ENCODE measurements around the gene MRPL19.
A peak's percentile ranks its signal among the peaks of the same experiment; 100 is the strongest.
"Not testable (repeated sequence)": the region's sequence is repeated elsewhere in the genome, so short reads cannot be mapped to it uniquely, and the experiment has no call there.

The MRPL19 gene

DNA sequence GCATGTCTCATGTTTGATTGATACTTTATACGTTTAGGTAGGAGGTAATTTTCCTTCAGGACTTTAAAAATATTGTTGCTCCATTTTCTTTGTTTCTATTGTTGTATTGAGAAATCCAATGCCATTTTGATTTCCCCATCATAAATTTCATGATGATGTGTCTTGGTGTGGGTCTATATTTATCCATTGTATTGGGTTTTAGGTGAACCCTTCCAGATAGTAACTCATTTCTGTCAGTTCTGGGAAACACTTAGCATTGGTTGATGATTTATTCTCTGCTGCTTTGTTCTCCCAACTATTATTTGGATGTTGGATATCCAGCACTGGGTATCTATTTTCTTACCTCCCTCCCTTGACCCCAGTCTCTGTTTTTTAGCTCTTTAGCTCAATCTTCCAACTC lies 10.0 kb downstream of the MRPL19 start:
- Histone ChIP-seq H3K4me3 (no peak overlapping the region), H3K4me2 (no peak overlapping the region), H3K36me3 (peaks cover 93% of the 10 kb centered on the region), H3K27me3 (no peaks in the 10 kb centered on the region), H3K9me3 (peaks cover 18% of the 10 kb centered on the region), H4K20me1 (0 out of 2 replicates have a peak, but pooled peaks cover 5% of the 10 kb centered on the region), H3K9ac (no peak overlapping the region), H3K27ac (no peak overlapping the region), H3K4me1 (no peaks in the 10 kb centered on the region)
- TF ChIP-seq Cebpa-rat (IDR thresholded peaks at IDR 0.05): no peak

DNA sequence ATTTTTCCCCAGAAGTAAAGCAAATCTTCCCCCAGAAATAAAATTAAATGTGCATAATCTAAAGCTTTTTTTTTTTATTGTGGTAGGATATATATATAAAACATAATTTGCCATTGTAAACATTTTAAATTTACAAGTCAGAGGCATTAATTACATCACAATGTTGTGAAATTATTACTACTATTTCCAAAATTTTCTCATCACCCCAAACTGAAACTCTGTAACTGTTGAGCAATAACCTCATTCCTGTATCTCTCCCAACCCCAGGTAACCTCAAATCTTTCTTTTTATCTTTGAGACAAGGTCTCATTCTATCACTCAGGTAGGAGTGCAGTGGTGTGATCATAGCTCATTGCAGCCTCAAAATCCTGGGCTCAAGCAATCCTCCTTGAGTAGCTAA lies 11.2 kb downstream of the MRPL19 start:
- Histone ChIP-seq H4K20me1 (0 out of 2 replicates have a peak, but pooled peaks cover 5% of the 10 kb centered on the region), H3K4me1 (no peaks in the 10 kb centered on the region), H3K9ac (no peak overlapping the region), H3K9me3 (peaks cover 18% of the 10 kb centered on the region), H3K4me2 (no peak overlapping the region), H3K4me3 (no peak overlapping the region), H3K36me3 (peaks cover 91% of the 10 kb centered on the region), H3K27ac (no peak overlapping the region), H3K27me3 (no peaks in the 10 kb centered on the region)
- no peak for TF ChIP-seq Cebpa-rat (IDR thresholded peaks at IDR 0.05)

DNA sequence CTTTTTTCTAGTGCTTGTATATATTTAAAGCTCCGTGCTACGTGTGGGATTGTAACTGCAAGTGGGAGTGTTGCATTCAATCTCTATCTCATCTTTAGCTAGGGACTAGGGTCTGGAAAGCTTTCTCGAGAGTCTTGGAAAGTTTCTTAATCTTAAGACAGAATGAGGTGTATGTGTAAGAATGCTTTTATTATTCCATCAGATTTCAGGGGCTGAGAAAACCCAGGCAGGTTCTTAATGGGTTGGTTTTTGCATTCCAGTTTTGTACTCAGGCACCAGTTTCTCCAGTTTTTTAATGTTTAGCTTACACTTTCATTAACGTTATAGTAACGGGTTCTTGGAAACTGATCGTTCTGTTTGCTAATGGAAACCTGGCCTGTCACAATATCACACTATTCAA lies 20.3 kb downstream of the MRPL19 start:
- H3K4me3 ChIP-seq: no peak overlapping the region
- H3K9me3 ChIP-seq: no peaks in the 10 kb centered on the region
- no peaks in the 10 kb centered on the region for H3K4me1 ChIP-seq
- no peak overlapping the region for H3K9ac ChIP-seq
- TF ChIP-seq Cebpa-rat (IDR thresholded peaks at IDR 0.05): no peak
- H3K4me2 ChIP-seq: no peak overlapping the region
- H3K27ac ChIP-seq: no peak overlapping the region
- H4K20me1 ChIP-seq: no peaks in the 10 kb centered on the region
- peaks cover 42% of the 10 kb centered on the region for H3K36me3 ChIP-seq
- H3K27me3 ChIP-seq: no peaks in the 10 kb centered on the region

DNA sequence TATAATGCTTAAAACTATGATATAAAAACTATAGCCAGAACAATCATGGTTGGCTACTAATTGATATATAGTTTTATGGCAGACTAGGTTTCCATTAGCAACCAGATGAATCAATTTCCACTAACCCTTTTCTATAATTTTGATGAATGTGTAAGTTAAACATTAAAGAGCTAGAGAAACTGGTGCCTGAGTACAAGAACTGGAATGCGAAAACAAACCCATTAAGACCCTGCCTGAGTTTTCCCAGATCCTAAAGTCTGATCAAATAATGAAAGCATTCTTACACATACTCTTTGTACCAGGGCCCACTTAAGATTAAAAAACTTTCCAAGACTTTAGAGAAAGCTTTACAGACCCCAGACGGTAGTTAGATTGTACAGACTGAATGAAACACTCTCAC lies 21.3 kb downstream of the MRPL19 start:
- Histone ChIP-seq H3K27me3 (no peaks in the 10 kb centered on the region), H3K36me3 (peaks cover 44% of the 10 kb centered on the region), H3K9me3 (no peaks in the 10 kb centered on the region), H3K4me3 (no peak overlapping the region), H3K27ac (no peak overlapping the region), H3K9ac (no peak overlapping the region), H4K20me1 (no peaks in the 10 kb centered on the region), H3K4me1 (no peaks in the 10 kb centered on the region), H3K4me2 (no peak overlapping the region)
- TF ChIP-seq Cebpa-rat (IDR thresholded peaks at IDR 0.05): no peak

DNA sequence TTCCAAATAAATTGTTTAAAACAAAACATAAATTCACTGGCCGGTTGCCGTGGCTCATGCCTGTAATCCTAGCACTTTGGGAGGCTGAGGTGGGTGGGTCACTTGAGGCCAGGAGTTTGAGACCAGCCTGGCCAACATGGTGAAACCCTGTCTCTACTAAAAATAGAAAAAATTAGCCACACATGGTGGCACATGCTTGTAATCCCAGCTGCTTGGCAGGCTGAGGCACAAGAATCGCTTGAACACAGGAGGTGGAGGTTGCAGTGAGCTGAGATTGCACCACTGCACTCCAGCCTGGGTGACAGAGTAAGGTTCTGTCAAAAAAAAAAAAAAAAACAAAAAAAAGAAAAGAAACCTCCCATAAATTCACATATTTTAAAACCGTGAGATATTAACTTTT lies 28.8 kb downstream of the MRPL19 start:
- H3K27ac ChIP-seq, H3K9ac ChIP-seq, H3K4me1 ChIP-seq, H3K27me3 ChIP-seq, H3K9me3 ChIP-seq, H4K20me1 ChIP-seq, H3K4me3 ChIP-seq, H3K4me2 ChIP-seq: not testable (repeated sequence)
- peaks cover 20% of the 10 kb centered on the region for H3K36me3 ChIP-seq

DNA sequence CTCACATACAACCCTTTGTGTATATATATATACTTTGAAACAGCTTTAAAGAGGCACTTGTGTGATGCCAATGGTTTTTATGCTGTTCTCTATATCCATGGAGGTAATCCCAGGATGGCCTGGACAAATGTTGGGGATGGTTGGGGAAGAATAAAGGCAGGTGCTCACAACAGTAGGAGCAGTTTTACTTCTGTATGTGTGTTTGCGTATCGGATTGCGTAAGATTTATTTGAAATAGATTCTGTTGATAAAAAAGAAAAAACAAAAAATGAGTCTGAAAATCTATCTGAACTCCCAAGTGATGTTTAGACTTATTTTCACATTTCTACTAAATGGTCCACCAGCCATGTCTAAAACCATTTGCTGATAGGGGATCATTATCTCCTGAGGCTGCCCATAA lies 29.3 kb downstream of the MRPL19 start:
- no peak overlapping the region for H3K27ac ChIP-seq
- H3K27me3 ChIP-seq: no peaks in the 10 kb centered on the region
- H3K4me3 ChIP-seq: no peak overlapping the region
- no peaks in the 10 kb centered on the region for H3K9me3 ChIP-seq
- no peaks in the 10 kb centered on the region for H3K4me1 ChIP-seq
- H3K9ac ChIP-seq: no peak overlapping the region
- no peaks in the 10 kb centered on the region for H4K20me1 ChIP-seq
- peak; percentile 56; the same call in 1 of the 2 replicates for TF ChIP-seq Cebpa-rat (IDR thresholded peaks at IDR 0.05)
- H3K36me3 ChIP-seq: peaks cover 20% of the 10 kb centered on the region
- no peak overlapping the region for H3K4me2 ChIP-seq

DNA sequence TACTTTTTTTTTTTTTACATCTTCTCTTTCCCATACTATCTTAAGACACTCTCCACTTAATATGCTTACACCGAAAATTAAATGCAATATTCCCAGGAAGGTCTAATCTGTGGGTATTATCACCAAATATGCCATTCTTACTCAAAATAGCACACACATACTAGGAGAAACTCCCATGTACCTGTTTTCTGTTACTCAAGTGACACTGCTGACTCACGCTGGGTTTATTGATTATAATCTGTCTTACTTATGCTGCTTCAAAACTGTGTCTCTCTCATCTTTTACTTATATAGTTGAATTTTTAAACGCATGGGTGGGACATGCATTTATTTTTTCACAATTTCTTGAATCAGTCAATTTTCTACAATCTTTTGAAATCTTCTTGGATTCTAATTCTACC lies 29.9 kb downstream of the MRPL19 start:
- H3K9ac ChIP-seq: no peak overlapping the region
- H3K36me3 ChIP-seq: peaks cover 20% of the 10 kb centered on the region
- H3K4me3 ChIP-seq: no peak overlapping the region
- H3K9me3 ChIP-seq: no peaks in the 10 kb centered on the region; the same call in 1 of the 2 replicates
- no peaks in the 10 kb centered on the region for H3K27me3 ChIP-seq
- H4K20me1 ChIP-seq: no peaks in the 10 kb centered on the region
- no peak overlapping the region for H3K27ac ChIP-seq
- TF ChIP-seq Cebpa-rat (IDR thresholded peaks at IDR 0.05): no peak
- no peaks in the 10 kb centered on the region for H3K4me1 ChIP-seq
- H3K4me2 ChIP-seq: no peak overlapping the region

DNA sequence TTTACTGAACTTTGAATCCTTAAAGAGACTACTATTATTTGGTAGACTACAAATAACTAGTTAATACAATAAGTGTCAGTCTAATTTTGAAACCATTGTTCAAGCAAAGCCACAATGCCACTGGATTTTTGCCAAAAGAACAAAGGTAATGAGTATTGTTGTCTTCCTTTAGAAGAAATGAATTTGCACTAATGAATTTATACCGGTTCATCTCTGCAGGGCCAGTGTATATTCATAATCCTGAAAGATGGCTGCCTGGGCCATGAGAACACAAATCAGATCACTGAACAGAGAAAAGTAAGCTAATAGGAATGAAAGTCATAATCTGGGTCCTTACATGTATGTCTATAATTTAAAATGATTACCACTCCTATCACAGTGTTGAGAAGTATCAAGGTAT lies 33.0 kb downstream of the MRPL19 start:
- Histone ChIP-seq H3K9me3 (no peaks in the 10 kb centered on the region; the same call in 1 of the 2 replicates), H3K27ac (no peak overlapping the region), H3K4me2 (no peak overlapping the region), H3K4me1 (no peaks in the 10 kb centered on the region), H3K9ac (no peak overlapping the region), H3K36me3 (peaks cover 17% of the 10 kb centered on the region), H3K27me3 (no peaks in the 10 kb centered on the region), H3K4me3 (no peak overlapping the region), H4K20me1 (no peaks in the 10 kb centered on the region)
- no peak for TF ChIP-seq Cebpa-rat (IDR thresholded peaks at IDR 0.05)

DNA sequence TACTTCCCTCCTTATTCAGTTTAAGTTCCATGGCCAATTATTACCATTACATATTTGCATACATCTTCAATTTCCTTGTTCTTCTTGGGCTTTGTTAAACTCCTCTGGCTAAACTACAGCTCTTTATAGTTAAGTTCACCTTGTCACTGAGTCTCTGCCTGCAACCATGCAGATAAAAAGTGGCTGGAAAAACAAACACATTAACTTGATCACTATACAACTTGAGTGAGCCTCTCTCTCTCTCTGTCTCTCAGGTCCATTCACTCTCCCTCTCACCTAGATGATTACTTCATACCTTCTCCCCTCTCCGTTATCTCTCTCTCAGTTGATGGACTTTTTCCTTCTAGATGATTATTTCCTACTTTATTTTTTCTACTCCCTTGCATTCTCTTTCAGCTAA lies 33.8 kb downstream of the MRPL19 start:
- no peaks in the 10 kb centered on the region for H3K4me1 ChIP-seq
- H3K27me3 ChIP-seq: no peaks in the 10 kb centered on the region

DNA sequence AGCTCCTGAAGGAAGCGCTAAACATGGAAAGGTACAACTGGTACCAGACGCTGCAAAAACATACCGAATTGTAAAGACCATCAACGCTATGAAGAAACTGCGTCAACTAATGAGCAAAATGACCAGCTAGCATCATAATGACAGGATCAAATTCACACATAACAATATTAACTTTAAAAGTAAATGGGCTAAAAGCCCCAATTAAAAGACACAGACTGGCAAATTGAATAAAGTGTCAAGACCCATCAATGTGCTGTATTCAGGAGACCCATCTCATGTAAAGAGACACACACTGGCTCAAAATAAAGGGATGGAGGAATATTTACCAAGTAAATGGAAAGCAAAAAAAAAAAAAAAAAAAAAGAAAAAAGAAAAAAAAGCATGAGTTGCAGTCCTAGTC lies 36.8 kb downstream of the MRPL19 start:
- H3K4me3 ChIP-seq, H3K9ac ChIP-seq, H3K4me1 ChIP-seq, H3K9me3 ChIP-seq, H3K4me2 ChIP-seq, H4K20me1 ChIP-seq, H3K27me3 ChIP-seq, H3K27ac ChIP-seq: not testable (repeated sequence)
- peaks cover 29% of the 10 kb centered on the region for H3K36me3 ChIP-seq

More for the DNA sequence above, 33.8 kb downstream of the MRPL19 start:
- Histone ChIP-seq H3K4me3 (no peak overlapping the region), H4K20me1 (no peaks in the 10 kb centered on the region), H3K27ac (no peak overlapping the region), H3K9ac (no peak overlapping the region), H3K4me2 (no peak overlapping the region), H3K9me3 (no peaks in the 10 kb centered on the region; the same call in 1 of the 2 replicates), H3K36me3 (peaks cover 18% of the 10 kb centered on the region)
- no peak for TF ChIP-seq Cebpa-rat (IDR thresholded peaks at IDR 0.05)

DNA sequence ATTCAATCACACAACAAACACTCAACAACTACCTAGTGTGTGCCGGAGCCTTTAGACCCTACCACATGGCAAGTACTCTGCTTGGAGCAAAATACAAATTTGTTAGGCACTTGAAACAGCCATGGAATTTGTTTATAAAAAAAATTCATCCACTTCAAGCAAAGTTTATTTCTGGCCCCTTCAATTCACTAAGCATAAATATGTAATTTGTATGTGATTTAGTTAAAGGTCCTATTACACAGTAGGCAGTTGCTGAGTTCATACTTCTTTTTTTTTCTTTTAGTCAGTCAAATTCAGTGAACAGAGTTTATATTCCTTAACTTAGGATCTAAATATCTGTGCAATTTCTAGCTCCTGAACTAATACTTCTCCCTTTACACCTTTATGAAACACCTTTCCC lies 41.6 kb downstream of the MRPL19 start:
- Histone ChIP-seq H3K4me2 (no peak overlapping the region), H3K27me3 (no peaks in the 10 kb centered on the region), H3K4me1 (no peaks in the 10 kb centered on the region), H4K20me1 (no peaks in the 10 kb centered on the region), H3K9me3 (no peaks in the 10 kb centered on the region), H3K9ac (no peak overlapping the region), H3K36me3 (peaks cover 16% of the 10 kb centered on the region), H3K4me3 (no peak overlapping the region), H3K27ac (no peak overlapping the region)
- TF ChIP-seq Cebpa-rat (IDR thresholded peaks at IDR 0.05): no peak

Measured in BLaER1 (cell line).